HG02885 (cell line): ENCODE results near the gene DMRT3.
A peak's percentile ranks its signal among the peaks of the same experiment; 100 is the strongest.

Experiments used
- ATAC-seq: cut with Tn5 transposase; IDR thresholded peaks from one replicate; pipeline ENCODE4 v1.9.1; 2021; ENCODE audit warnings: mild to moderate bottlenecking; ENCODE audit not compliant: unreplicated experiment, poor library complexity

DMRT3 gene

DNA sequence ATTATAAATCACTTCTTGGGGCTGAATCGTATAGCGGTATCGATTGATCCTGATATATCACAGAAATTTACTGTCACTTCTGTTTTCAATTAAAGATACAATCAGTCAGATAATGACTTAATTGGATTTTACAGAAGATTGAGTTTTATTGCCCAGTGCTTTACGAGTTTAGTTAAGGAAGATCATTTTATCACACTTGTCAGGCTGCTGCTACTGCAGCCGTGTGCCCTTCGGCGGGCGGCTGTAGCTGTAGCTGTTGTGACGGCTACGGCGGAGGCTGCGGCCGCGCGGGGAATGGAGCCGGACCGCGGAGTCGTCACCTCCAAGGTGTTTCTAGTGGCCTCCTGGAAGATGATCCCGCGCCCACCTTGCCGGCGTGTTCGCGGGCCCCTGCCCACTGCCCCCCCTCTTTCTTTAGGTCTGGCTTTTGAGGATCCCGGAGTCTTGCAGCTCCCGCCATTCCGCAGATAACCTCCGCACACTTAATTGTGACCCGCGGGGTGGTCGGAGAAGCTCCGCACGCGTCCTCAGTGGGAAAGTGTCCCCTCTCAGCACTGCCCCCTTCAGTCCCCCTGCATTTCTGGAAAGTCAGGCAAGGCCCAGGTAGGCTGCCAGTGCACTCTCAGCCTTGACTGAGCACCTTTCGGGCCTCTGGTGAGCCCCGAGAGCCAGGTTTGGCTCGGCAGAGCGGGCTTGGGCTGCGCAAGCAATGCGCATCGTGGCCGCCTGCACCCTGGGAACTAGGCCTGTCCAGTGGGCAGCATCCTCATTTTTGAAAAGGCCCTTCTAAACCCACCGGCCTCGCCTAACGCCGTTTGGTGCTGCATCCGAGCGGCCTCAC, 6.9 kb upstream of the DMRT3 start:
- ATAC-seq: no peak

GRCh38 chr9:970151-970996, 6.1 kb upstream of the DMRT3 start:
- no peak for ATAC-seq

DNA sequence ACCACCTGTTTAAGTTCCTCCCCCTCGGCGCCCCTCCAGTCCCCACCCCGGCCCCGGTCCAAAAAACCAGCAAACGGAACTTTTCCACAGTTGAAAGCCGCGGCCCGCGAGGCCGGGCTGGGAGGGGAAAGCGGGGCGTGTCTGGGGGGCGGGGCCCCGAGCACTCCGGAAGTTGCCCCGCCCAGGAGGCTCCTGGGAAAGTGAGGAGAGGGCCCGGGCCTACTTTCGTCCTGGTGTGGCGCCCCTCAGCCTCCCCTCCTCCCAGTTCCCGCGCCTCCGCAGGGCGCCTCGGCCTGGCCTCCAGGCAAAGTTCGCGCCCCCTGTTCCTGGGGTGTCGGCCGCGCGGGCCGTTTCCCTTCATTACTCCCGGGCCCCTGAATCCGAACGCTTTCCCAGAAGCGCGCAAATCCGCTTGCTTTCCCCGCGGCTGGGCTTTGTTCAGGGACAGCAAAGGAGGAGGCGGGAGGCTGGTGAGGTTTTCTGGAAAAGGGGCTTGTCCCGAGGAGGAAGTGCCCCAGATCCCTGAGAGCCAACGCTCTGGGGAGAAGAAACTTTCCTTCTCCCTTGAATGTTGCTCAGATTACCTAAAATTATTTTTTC, 4.5 kb upstream of the DMRT3 start:
- ATAC-seq: no peak

GRCh38 chr9:972501-973294, 3.8 kb upstream of the DMRT3 start:
- no peak for ATAC-seq

- no peak for ATAC-seq
Measured at GRCh38 chr9:973295-973834, 3.1 kb upstream of the DMRT3 start.

DNA sequence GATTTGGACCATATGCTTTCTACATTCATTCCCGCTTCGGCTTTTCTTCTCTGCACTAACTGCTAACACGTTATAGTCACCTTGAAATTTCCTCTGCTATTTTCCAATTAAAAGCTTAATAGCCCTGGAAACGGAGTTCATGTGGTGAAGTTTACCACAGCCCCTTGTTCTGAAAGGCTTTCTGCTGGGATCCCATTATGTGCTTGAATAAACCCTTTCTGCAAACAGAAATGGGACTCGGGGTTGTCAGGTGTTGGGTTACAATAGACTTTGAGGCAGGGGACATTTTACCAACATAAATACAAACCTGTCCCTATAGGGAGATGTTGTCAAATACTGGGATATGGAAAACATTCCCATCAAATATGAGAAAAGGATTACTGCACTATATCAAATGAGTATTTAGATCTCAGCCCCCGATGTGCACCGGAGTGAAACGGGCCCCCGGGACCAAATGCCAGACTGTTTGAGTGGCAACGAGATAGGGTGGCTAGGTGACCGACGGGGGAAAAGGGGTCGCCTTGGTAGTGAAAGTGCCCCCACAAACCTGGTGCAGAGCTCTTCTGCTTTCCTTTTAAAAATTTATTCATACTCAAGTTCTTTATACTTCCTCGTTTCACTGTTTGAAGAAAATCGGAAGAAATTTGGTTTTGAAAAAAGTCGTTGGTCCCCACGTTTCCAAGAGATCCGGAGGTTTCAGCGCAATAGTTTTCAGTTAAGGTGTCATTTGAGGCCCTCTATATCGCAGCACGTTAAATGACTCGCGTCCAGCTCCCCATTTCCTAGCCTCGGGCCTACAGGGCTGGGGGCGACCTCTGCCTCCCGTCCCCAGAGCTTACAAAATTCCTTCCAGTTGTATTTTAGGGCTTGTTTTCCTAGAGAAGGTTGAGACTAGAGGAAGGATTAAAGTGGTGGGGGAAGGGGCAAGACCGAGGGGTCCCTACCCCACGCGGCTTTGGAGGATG, 2.1 kb upstream of the DMRT3 start:
- no peak for ATAC-seq

- no peak for ATAC-seq
Measured at GRCh38 chr9:974996-975739, 1.3 kb upstream of the DMRT3 start.

DNA sequence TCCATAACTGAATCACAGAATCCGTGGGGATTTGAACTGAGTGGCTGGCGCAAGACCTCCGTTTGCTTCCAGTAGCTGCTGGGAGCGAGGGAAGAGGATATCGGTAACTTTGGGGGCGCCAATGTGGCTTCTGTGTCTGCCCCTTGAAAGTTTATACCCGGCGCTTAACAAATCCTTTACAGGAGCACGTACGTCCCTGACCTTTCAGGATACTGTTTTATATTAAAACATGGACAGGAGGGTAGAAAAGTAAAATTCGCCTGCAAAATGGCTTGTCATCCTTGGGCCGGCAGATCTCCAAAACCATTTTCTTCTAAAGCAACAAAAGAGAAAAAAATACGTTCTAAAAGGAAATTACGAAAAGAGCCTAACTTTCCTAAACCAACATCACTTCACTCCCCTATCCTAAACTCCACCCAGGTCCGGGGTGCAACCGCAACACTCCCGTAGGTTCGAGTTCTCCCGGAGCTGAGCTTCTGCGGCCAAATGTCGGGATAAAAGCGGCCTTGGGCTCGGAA, 656 bp upstream of the DMRT3 start:
- no peak for ATAC-seq

GRCh38 chr9:976943-977837, 735 bp downstream of the DMRT3 start:
- ATAC-seq: no peak

GRCh38 chr9:977838-978830, 1.7 kb downstream of the DMRT3 start:
- no peak for ATAC-seq

- ATAC-seq: no peak
Measured at GRCh38 chr9:979983-980382, 3.5 kb downstream of the DMRT3 start.

DNA sequence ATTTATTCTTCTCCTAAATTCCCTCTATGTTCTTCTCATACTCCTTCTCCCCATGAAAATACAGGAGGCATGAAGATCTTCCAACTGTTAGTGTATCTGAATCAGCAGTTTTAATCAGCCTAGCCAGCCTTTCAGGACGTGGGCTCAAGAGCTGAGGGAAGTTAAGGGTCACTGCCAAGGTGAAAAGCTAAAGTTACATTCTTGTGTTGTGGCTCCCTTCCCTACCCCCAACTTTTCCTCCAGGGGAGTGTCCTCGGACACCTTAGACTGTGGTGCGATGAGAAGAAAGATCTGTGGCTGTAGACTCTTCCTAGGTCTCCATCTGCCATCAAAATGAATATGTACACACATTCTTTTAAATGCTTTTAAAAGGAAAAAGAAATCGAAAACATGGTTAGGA, 4.2 kb downstream of the DMRT3 start:
- ATAC-seq: no peak

DNA sequence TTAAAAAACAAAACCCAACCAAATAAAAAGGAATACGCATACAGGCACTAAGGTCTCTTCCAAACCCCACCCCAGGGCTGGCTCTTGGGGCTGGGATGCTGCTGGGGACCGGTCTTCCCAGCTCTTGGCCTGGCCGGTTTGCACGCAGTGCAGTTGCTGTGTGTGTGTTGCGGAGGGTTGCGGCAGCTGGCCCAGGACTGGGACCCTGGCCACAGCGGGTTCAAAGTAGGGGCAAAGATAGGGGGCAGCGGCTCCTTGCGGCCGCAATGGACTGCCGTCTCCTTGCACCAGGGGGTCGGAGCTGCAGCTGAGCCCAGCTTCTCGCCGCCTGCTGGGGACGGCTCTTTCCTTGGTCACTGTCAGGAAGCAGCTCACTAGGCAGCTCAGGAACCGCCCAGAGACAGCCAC, 5.0 kb downstream of the DMRT3 start:
- ATAC-seq: no peak

DNA sequence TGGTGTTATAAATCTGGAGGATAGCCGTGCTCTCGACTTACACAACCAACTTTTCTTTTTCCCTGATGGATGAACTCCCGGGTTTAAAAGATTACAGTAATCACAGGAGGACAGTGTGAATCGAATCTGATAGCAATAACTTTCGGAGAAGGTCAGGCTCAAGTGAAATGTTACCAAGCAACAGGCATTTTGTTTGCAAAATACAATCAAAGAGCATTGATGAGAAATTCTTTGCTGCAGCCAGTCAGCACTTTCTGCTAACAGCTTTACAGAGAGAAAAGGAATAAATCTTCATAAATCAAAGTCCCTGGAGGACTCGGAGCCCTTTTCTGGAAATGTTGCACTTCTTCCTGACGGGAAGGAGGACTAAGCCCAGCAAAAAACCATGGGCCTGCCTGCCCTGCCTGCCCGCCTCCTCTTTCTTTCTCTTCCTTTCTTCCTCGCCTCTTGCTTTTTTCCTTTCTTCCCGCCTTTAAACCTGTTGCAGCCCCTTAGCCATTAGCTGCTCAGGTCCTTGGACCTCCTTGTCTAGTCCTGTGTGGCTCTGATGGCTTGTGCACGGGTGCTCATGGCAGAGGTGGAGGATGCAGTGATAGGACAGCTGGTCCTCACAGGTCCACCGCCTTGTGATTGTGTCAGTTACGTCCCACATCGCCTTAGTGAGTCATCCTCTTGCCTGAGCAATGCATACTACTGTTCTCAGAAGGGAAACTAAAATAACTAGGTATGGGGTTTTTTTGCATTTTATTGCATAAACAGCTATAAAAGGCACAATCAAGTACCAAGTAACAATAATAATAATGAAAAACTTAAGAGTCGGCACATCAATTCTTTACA, 6.2 kb downstream of the DMRT3 start:
- ATAC-seq: no peak

- ATAC-seq: peak; percentile 57
Measured at GRCh38 chr9:994005-994404, 17.6 kb downstream of the DMRT3 start.
